NT2/D1 (cell line): ENCODE measurements around the gene C12orf75.

Experiments
- SUZ12 ChIP-seq: IDR thresholded peaks from 2 replicates; pipeline ENCODE4 v1.6.1; 2011; ENCODE audit not compliant: insufficient read length, insufficient read depth; ENCODE audit errors: extremely low read depth
- YY1 ChIP-seq: IDR thresholded peaks from 2 replicates; pipeline ENCODE4 v1.6.1; 2011; ENCODE audit not compliant: insufficient read length, insufficient read depth
- ZNF274 ChIP-seq: IDR thresholded peaks from 2 replicates; pipeline ENCODE4 v1.6.1; 2011; ENCODE audit warnings: mild to moderate bottlenecking, low read depth, low read length

DNA sequence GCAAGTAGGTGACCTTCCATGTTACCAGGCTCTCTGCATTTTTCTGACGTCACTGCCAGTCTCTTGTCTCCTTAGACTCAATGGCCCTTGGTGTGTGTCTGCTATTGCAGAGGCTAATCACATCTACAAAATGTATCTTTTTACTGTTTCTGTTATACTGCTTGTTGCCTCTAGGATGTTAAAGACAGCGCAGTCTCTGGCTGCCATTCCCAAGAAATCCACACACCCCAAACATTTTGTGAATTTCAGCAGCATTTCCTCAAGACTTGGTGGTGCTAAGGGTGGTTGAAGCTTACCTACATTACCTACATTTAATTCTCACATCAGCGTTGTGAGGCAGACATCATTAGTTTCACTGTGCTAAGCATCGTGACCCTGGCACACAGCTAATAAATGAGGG, 87.2 kb downstream of the C12orf75 start:
- TF ChIP-seq ZNF274 (no peak), YY1 (no peak), SUZ12 (no peak)
